CD4-positive, alpha-beta T cell treated with Interleukin-21 for 1 hour (primary cell): Measurements from ENCODE around the gene GARNL3.

Experiments used
- DNase-seq: peaks from one replicate; pipeline ENCODE4 v3.0.0-alpha.2; 2020

GARNL3 gene

GRCh38 chr9:127264462-127265219 lies at the start of gene GARNL3:
Gene GARNL3 (plus strand): TSS chr9:127264774. CDS start chr9:127264878, 104 bp downstream.
- no peak for DNase-seq

GRCh38 chr9:127215268-127216209 lies 49.0 kb upstream of the GARNL3 start:
- DNase-seq: no peak

GRCh38 chr9:127216210-127216887 lies 48.2 kb upstream of the GARNL3 start:
- DNase-seq: no peak

DNA sequence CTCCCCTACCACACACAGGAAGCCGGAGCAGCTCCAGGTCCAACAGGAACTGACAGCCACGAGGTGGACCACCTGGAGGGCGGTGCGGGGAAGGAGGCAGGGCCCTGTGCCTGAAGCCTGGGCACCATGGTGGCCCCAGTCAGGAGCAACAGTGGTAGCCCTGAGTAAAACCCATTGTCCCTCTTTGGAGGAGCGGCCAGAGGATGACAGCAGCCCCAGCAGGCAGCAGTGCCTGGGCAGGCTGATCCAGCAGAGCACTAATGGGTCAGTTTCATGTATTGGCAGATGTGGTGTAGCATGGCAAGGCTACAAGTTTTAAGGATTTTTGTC lies 47.7 kb upstream of the GARNL3 start:
- DNase-seq: no peak

GRCh38 chr9:127218818-127219217 lies 45.8 kb upstream of the GARNL3 start:
- no peak for DNase-seq

GRCh38 chr9:127219520-127219919 lies 45.1 kb upstream of the GARNL3 start:
- no peak for DNase-seq

DNA sequence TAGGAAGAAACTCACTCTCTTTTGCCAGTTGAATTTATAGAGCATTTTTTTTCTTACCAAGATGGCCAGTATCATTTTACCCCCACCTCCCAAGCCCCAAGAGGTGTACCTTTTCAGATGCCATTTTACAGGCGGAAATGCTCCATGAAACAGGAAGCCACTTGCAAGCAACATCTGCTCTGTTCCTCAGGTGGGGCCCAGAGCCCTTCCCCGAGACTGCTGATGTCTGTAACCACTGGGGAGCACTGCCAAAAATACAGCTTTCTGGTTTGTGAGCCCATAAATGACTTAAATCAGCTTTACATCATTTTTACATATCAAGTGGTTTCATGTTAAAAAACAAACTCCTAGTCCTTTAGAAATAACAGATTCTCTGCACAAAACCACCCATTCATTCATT lies 42.9 kb upstream of the GARNL3 start:
- DNase-seq: peak; percentile 13

GRCh38 chr9:127222388-127223095 lies 42.0 kb upstream of the GARNL3 start:
- no peak for DNase-seq

DNA sequence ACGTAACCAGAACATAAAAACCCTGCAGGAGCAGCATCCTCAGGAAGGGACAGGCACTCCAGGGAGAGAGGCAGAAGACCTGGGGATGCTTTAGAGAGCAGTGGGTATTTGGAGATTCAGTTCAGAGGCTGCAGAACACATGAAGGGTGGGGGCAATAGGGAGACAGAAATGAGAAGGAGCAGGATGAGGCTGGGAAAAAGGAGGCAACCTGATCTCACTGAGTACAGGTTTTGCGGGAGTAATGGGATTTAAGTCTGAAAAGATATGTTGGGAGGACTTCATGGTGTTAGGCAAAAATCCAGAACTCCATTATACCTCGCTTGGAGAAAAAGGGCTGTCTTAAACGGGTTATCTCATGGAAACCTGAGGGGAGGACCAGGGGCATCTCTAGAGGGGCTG lies 41.3 kb upstream of the GARNL3 start:
- no peak for DNase-seq

GRCh38 chr9:127223810-127224177 lies 40.8 kb upstream of the GARNL3 start:
- DNase-seq: no peak

DNA sequence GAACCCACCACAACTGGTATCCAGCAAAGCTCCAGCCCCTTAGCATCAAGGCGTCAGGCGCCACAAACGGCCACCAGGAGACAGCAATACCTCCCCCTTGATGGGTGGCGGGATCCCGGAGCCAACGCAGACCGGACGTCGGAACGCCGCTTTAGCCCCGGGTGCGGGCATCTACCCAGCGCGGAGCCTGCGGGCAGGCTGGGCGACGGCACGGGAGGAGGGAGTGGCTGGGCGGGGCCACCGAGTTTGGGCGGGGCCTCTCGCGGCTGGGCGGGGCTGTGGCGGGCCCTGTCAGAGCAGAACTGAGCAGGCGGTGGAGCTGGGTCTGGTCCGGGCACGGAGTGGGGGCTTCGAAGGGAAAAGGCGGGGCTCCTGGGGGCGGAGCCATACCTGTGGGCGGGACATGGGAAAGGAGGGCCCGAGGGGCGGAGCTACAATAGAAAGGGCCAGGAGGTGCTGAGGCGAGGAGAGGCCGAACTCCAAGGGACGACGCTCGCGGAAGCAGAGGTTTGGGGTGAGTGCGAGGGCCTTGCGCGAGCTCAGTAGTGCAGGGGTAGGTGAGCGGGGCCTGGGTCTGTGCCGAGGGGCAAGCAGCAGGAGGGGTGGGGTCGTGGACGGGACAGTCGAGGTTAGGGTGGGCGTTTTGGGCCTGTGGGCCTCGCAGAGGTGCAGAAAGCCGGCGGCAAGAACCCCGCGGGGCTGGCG lies 40.2 kb upstream of the GARNL3 start:
- peak; percentile 92 for DNase-seq

DNA sequence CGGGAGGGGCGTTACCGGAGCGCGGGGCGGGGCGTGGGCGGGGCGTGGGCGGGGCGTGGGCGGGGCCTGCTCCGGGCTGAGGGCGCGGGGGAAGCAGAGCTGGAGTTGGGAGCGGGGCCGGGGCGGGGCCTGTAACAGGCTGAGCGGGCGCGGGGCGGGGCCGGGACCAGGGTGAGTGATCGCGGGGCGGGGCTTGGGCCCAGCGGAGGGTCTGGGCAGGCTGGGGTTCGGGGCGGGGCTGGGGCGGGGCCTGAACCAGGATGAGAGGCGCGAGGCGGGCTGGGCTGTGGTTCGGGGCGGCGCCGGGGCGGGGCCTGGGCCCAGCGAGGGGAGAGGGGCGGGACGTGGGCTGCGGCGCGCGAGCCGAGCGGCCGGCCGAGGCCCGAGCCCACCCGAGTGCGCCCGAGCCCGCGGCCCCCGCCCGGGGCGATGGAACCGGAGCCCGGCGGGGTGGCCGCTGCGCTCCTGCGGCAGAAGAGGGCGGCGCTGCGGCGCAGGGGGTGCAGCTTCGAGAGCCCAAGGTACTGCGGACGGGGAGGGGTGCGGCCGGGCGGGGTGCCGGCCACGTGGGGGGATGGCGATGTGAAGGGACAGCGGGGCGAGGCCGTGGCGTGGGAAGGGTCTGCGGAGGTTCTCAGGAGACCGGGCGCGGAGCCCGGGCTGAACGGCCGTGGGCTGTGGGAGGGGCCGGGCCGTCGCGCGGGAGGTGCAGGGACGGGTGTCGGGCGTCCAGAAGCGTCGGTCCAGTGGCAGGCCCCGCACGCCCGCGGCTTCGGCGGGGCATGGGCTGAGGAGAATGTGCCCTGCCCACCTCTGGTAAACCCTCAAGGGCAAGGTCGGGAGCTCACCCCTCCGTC lies 39.5 kb upstream of the GARNL3 start:
- DNase-seq: peak; percentile 93

- no peak for DNase-seq
These were observed 38.6 kb upstream of the GARNL3 start for GRCh38 chr9:127225801-127226625.

- no peak for DNase-seq
These were observed 34.7 kb upstream of the GARNL3 start for GRCh38 chr9:127229691-127230417.

DNA sequence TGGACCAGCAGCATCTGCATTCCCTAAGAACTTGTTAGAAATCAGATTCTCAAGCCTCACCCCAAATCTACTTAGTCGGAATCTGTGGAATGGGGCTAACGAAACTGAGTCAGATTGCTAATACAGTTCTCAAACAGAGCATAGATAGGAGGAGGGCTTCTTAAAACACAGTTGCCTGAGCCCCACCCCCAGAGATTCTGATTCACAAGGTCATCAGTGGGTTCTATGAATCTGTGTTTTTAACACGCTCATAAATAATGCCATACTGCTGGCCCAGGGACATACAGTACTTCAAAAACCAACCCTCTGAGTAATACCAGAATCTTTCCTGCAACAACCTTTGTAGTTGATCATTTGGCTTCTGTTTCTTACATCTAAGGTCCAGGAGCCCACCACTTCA lies 32.9 kb upstream of the GARNL3 start:
- DNase-seq: no peak

DNA sequence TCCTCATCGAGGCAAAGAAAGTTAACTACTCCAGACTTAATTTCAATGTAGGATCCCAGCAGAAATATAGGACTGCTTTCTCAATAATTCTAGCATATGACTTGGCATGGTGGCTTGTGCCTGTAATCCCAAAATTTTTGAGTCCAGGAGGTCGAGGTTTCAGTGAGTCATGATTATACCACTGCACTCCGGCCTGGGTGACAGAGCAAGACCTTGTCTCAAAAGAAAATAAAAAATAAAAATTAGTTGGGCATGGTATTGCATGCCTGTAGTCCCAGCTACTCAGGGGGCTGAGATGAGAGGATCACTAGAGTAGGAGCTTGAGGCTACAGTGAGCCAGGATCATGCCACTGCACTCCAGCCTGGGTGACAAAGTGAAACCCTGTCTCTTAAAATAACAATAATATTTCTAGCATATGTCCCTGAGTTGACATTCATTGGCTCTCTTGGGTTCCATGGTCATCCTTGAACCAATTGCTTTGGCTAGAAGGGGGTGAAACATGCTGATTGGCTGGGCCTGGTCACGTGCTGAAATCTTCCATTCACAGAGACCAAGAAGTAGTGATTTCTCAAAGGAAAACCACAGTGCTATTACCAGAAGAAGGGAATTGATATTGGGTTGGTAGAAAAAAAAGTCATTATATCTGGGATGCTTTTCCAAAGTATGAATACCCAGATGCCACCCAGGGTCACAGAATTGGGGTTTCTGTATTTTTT lies 31.6 kb upstream of the GARNL3 start:
- no peak for DNase-seq

- DNase-seq: no peak
These were observed 31.0 kb upstream of the GARNL3 start for GRCh38 chr9:127233550-127233949.

DNA sequence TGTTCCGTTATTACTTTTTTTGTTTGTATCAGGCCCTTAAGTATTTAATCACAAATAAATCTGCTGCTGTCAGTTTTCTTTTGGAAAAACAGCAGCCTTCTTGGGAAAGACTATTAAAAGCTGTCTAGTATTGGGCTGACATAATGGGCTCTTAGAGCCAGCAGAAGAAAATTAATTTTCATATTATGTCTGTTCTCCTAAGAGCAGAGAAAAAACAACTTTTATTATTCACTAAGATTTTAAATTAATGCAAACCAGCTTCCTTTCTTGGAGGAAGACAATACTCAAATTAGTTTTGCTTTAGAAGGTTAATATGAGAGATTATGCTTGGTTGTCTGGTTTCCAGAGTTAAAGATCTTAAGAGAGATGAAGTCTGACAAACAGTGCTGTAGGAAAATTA lies 30.6 kb upstream of the GARNL3 start:
- DNase-seq: no peak

- no peak for DNase-seq
These were observed 26.8 kb upstream of the GARNL3 start for GRCh38 chr9:127237801-127238200.
